H1 (cell line): ENCODE data around the gene SETD9. TPM values are rescaled to one million over a fixed set of nuclear protein-coding genes. Genes with fewer than 3 reads are reported as not detected.

Experiments
- CTCF ChIA-PET: fragments of 300-600 bp; sonication (Branson Sonifier 250); formaldehyde crosslinking; loops from one replicate; lab custom pipeline; 2021; ENCODE audit not compliant: partially characterized antibody; lab: Charles Lee
- POLR2A ChIA-PET: fragments of 300-600 bp; sonication (Branson Sonifier 250); formaldehyde crosslinking; loops from one replicate; lab custom pipeline; 2021; ENCODE audit warnings: inconsistent platforms; ENCODE audit not compliant: partially characterized antibody; lab: Charles Lee
- DNase-seq, 2 experiments: peaks; one replicate each; pipeline versions ENCODE4 v3.0.0 to v3.0.0-alpha.2; 2010 to 2022; ENCODE audit warnings: low spot score in 2 of 2, low read depth in 1 of 2, mixed read lengths in 1 of 2
- FAIRE-seq: peaks from 2 replicates; lab custom pipeline; 2011; peaks lifted over from hg19 to GRCh38; lab: Jason Lieb, UNC
- H2AFZ ChIP-seq: 2 replicates; pipeline ENCODE4 v1.8.1; 2012; ENCODE audit warnings: low read length, inconsistent platforms
- H2AK5ac ChIP-seq: 2 replicates; pipeline ENCODE4 v1.6.1; 2013; ENCODE audit warnings: low read depth, low read length
- H2BK120ac ChIP-seq: replicated peaks from 2 replicates; pipeline ENCODE3; 2013; ENCODE audit warnings: low read depth, low read length, inconsistent platforms
- H2BK12ac ChIP-seq: 2 replicates; pipeline ENCODE4 v1.6.1; 2013; ENCODE audit warnings: low read depth, low read length
- H2BK15ac ChIP-seq: 2 replicates; pipeline ENCODE4 v1.6.1; 2013; ENCODE audit warnings: low read length
- H2BK20ac ChIP-seq: 2 replicates; pipeline ENCODE4 v1.6.1; 2013; ENCODE audit warnings: low read length
- H2BK5ac ChIP-seq: 2 replicates; pipeline ENCODE4 v1.6.1; 2013; ENCODE audit warnings: low read depth, low read length
- H3K14ac ChIP-seq: 2 replicates; pipeline ENCODE4 v1.6.1; 2013; ENCODE audit warnings: inconsistent platforms; ENCODE audit not compliant: insufficient read length
- H3K18ac ChIP-seq: 2 replicates; pipeline ENCODE4 v1.6.1; 2013; ENCODE audit warnings: low read length; ENCODE audit errors: extremely low read depth
- H3K23ac ChIP-seq: 2 replicates; pipeline ENCODE4 v1.6.1; 2013; ENCODE audit warnings: inconsistent platforms; ENCODE audit not compliant: insufficient read length
- H3K23me2 ChIP-seq: 2 replicates; pipeline ENCODE4 v1.6.1; 2013; ENCODE audit warnings: low read depth, low read length
- H3K27ac ChIP-seq: 2 replicates; pipeline ENCODE4 v1.6.1; 2011; ENCODE audit warnings: low read depth, low read length, inconsistent platforms
- H3K27me3 ChIP-seq, 4 experiments: replicated peaks in 1 of 4; 1 replicate in 1 of 4; 2 replicates in 3 of 4; pipeline versions ENCODE4 v1.6.1 to v1.8.1; 2011 to 2013; ENCODE audit warnings: low read length in 3 of 4, mild to moderate bottlenecking in 3 of 4, inconsistent platforms in 2 of 4, mixed read lengths in 2 of 4, moderate library complexity in 1 of 4; ENCODE audit not compliant: control insufficient read depth in 3 of 4, insufficient read depth in 3 of 4; ENCODE audit errors: extremely low read depth in 1 of 4
- H3K36me3 ChIP-seq, 4 experiments: 2 replicates each; pipeline versions ENCODE4 v1.6.1 to v1.8.1; 2011 to 2013; ENCODE audit warnings: mild to moderate bottlenecking in 4 of 4, low read length in 3 of 4, moderate library complexity in 2 of 4, control low read depth in 1 of 4, inconsistent platforms in 1 of 4; ENCODE audit not compliant: insufficient read depth in 4 of 4, control insufficient read depth in 2 of 4
- H3K4ac ChIP-seq: replicated peaks from 2 replicates; pipeline ENCODE3; 2013; ENCODE audit warnings: low read length, low read depth, mixed read lengths, inconsistent platforms; ENCODE audit not compliant: insufficient read length
- H3K4me1 ChIP-seq, 4 experiments: replicated peaks in 1 of 4; 1 replicate in 1 of 4; 2 replicates in 3 of 4; pipeline versions ENCODE4 v1.6.1 to v1.8.1; 2011 to 2013; ENCODE audit warnings: low read length in 3 of 4, inconsistent platforms in 2 of 4, mixed read lengths in 1 of 4; ENCODE audit not compliant: insufficient read depth in 4 of 4, control insufficient read depth in 3 of 4
- H3K4me2 ChIP-seq, 2 experiments: 2 replicates each; pipeline versions ENCODE4 v1.6.1 to v1.8.1; 2011 to 2013; ENCODE audit warnings: low read depth in 2 of 2, low read length in 2 of 2, control low read depth in 1 of 2, inconsistent platforms in 1 of 2, mild to moderate bottlenecking in 1 of 2; ENCODE audit not compliant: insufficient read depth in 1 of 2
- H3K4me3 ChIP-seq, 4 experiments: fragments of 200-600, 300-600 bp in 1 of 4; sonication (generic), shearing (Covaris generic), sonication (Bioruptor Twin) in 1 of 4; 2 replicates each; pipeline versions ENCODE4 v1.5.1 to v1.8.1; 2011 to 2016; ENCODE audit warnings: low read length in 4 of 4, low read depth in 3 of 4, control low read depth in 2 of 4, inconsistent platforms in 2 of 4, mild to moderate bottlenecking in 2 of 4, mixed read lengths in 1 of 4, moderate library complexity in 1 of 4; ENCODE audit not compliant: insufficient read depth in 2 of 4; ENCODE audit errors: extremely low read depth in 1 of 4
- H3K56ac ChIP-seq: replicated peaks from 2 replicates; pipeline ENCODE3; 2013; ENCODE audit warnings: low read depth, mild to moderate bottlenecking, mixed read lengths, low read length, inconsistent platforms; ENCODE audit not compliant: insufficient read length
- H3K79me1 ChIP-seq: 2 replicates; pipeline ENCODE4 v1.6.1; 2013; ENCODE audit warnings: low read depth, low read length, control low read depth
- H3K79me2 ChIP-seq, 2 experiments: 2 replicates each; pipeline versions ENCODE4 v1.6.1 to v1.8.1; 2012 to 2013; ENCODE audit warnings: low read length in 2 of 2, mild to moderate bottlenecking in 2 of 2, inconsistent platforms in 1 of 2; ENCODE audit not compliant: insufficient read depth in 2 of 2, control insufficient read depth in 1 of 2
- H3K9ac ChIP-seq, 4 experiments: replicated peaks in 1 of 4; 1 replicate in 1 of 4; 2 replicates in 3 of 4; pipeline versions ENCODE4 v1.6.1 to v1.8.1; 2011 to 2013; ENCODE audit warnings: low read depth in 3 of 4, low read length in 3 of 4, control low read depth in 2 of 4, mild to moderate bottlenecking in 2 of 4, moderate library complexity in 2 of 4, inconsistent platforms in 1 of 4; ENCODE audit errors: extremely low read depth in 1 of 4
- H3K9me3 ChIP-seq, 2 experiments: 2 replicates each; pipeline versions ENCODE4 v1.6.1 to v1.8.1; 2012 to 2013; ENCODE audit warnings: mild to moderate bottlenecking in 2 of 2, moderate library complexity in 2 of 2, control low read depth in 1 of 2, inconsistent platforms in 1 of 2, low read depth in 1 of 2, low read length in 1 of 2, mixed read lengths in 1 of 2; ENCODE audit not compliant: insufficient read depth in 2 of 2
- H4K20me1 ChIP-seq, 2 experiments: replicated peaks in 1 of 2; 2 replicates each; pipeline versions ENCODE3 to v1.8.1; 2011 to 2013; ENCODE audit warnings: inconsistent platforms in 2 of 2, low read length in 2 of 2, mild to moderate bottlenecking in 1 of 2; ENCODE audit not compliant: insufficient read depth in 2 of 2, control insufficient read depth in 1 of 2
- H4K5ac ChIP-seq: 2 replicates; pipeline ENCODE4 v1.6.1; 2013; ENCODE audit warnings: low read length, low read depth, mixed read lengths, inconsistent platforms; ENCODE audit not compliant: insufficient read length
- H4K8ac ChIP-seq: 2 replicates; pipeline ENCODE4 v1.8.0; 2013; ENCODE audit warnings: mild to moderate bottlenecking, moderate library complexity, low read length, inconsistent platforms; ENCODE audit not compliant: insufficient read depth; ENCODE audit errors: extremely low read depth
- H4K91ac ChIP-seq: replicated peaks from 2 replicates; pipeline ENCODE3; 2013; ENCODE audit warnings: low read length, mixed read lengths, inconsistent platforms; ENCODE audit not compliant: insufficient read length
- CEBPB ChIP-seq: IDR thresholded peaks from 2 replicates; pipeline ENCODE4 v1.6.1; 2012; ENCODE audit warnings: low read depth, low read length
- EZH2 ChIP-seq: fragments of 200-600 bp; sonication (generic); IDR thresholded peaks from 2 replicates; pipeline ENCODE4 v1.7.1; 2012; ENCODE audit warnings: low read depth, mild to moderate bottlenecking, moderate library complexity, low read length, inconsistent platforms; ENCODE audit not compliant: severe bottlenecking
- FOSL1 ChIP-seq: IDR thresholded peaks from 2 replicates; pipeline ENCODE4 v1.6.1; 2011; ENCODE audit warnings: mild to moderate bottlenecking, low read depth, low read length, moderate library complexity; ENCODE audit not compliant: insufficient read depth
- HDAC6 ChIP-seq: IDR thresholded peaks from one replicate; pipeline ENCODE4 v1.7.1; 2012; ENCODE audit warnings: low read depth, mild to moderate bottlenecking, inconsistent platforms, low read length, moderate library complexity
- JUND ChIP-seq: IDR thresholded peaks from 2 replicates; pipeline ENCODE4 v1.6.1; 2011; ENCODE audit warnings: mild to moderate bottlenecking, improper control_type of control experiment, low read length
- KDM4A ChIP-seq: IDR thresholded peaks from one replicate; pipeline ENCODE4 v1.7.1; 2012; ENCODE audit warnings: low read depth, mild to moderate bottlenecking, moderate library complexity, low read length, inconsistent platforms; ENCODE audit not compliant: severe bottlenecking
- NANOG ChIP-seq: IDR thresholded peaks from 2 replicates; pipeline ENCODE4 v1.6.1; 2011; ENCODE audit warnings: low read length, low read depth, mild to moderate bottlenecking, inconsistent platforms; ENCODE audit not compliant: insufficient read depth, poor library complexity, severe bottlenecking
- NRF1 ChIP-seq: IDR thresholded peaks from 2 replicates; pipeline ENCODE4 v1.6.1; 2011; ENCODE audit warnings: mild to moderate bottlenecking, low read depth, low read length, improper control_type of control experiment
- RAD21 ChIP-seq, 2 experiments: IDR thresholded peaks in 1 of 2; conservative IDR thresholded peaks in 1 of 2; 2 replicates each; pipeline ENCODE4 v1.6.1; 2011; ENCODE audit warnings: low read depth in 2 of 2, low read length in 2 of 2, improper control_type of control experiment in 1 of 2, inconsistent platforms in 1 of 2, mild to moderate bottlenecking in 1 of 2, moderate library complexity in 1 of 2
- TAF1 ChIP-seq: IDR thresholded peaks from 2 replicates; pipeline ENCODE4 v1.6.1; 2011; ENCODE audit warnings: mild to moderate bottlenecking, low read depth, low read length
- TEAD4 ChIP-seq: IDR thresholded peaks from 2 replicates; pipeline ENCODE4 v1.6.1; 2012; ENCODE audit warnings: low read depth, low read length, inconsistent platforms, mixed read lengths
- YY1 ChIP-seq: IDR thresholded peaks from 2 replicates; pipeline ENCODE4 v1.6.1; 2011; ENCODE audit warnings: low read depth, mild to moderate bottlenecking, low read length
- WGBS, 2 experiments: shearing (Covaris generic) in 1 of 2; methylation state at CpG; one replicate each; pipeline versions ENCODE4 v1.1.6 to v1.1.7; 2013 to 2015; ENCODE audit warnings: low lambda C conversion rate in 2 of 2, mixed read lengths in 2 of 2, inconsistent platforms in 1 of 2, low coverage in 1 of 2, missing lambda C conversion rate in 1 of 2; ENCODE audit not compliant: insufficient replicate concordance in 2 of 2, insufficient coverage in 1 of 2, insufficient read length in 1 of 2; ENCODE audit errors: extremely low coverage in 1 of 2, missing lambda C conversion rate in 1 of 2; 5-methylcytosine and 5-hydroxymethylcytosine counted together
- polyA plus RNA-seq, 7 experiments: library from polyadenylated mRNA; depleted of rRNA in 3 of 7; stranded (reverse) in 5 of 7; unstranded in 2 of 7; fragments of >200 nt in 5 of 7; fragments of 200-250 nt in 2 of 7; gene quantifications; 1 replicate in 5 of 7; 2 replicates in 1 of 7; 4 replicates in 1 of 7; pipeline versions ENCODE4 v1.2.1 to v1.2.3, GENCODE V29; 2011 to 2013; ENCODE audit warnings: missing spikeins in 2 of 7, mixed read lengths in 2 of 7
- total RNA-seq: library from RNA; stranded (reverse); fragmentation: NEBNext Ultra II Directional; extraction: Animal tissue kit (Norgen Biotek cat#: 25700); gene quantifications from 2 replicates; pipeline ENCODE4 v1.2.1, GENCODE V29; 2021
- TF ChIP-seq, protein P1 (sequence below): IDR thresholded peaks from 2 replicates; pipeline ENCODE4 v1.6.1; 2012; ENCODE audit warnings: inconsistent platforms

SETD9 gene
- total and polyA plus RNA-seq, 2 of the 8 experiments (the other 6 are each of a cell fraction or from before 2014, with no cell fraction given): 4.5 to 11.9 TPM

DNA sequence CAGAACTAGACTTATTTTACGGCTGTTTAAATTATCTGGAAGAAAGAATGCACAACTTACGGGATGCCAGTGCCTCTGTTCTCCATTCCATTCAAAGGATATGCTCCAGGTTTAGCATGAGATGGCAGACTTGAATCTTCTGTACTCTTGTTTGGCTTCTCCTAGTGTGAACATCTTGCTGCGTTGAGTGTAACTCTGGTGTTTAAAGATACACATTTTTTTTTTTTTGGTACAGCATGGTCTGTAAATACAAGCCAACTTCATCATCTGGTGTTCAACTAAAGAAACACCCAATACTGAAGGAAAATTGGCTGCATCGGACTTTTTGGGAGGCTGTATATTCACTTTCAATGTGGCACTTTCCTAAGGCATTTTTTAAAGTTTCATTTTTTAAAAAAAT is 49.9 kb downstream of the SETD9 start:
- no peak overlapping the region for H3K56ac ChIP-seq
- H3K14ac ChIP-seq: no peak overlapping the region
- no peak overlapping the region for H3K27ac ChIP-seq
- no peaks in the 10 kb centered on the region for H3K79me2 ChIP-seq
- no peak overlapping the region for H3K9ac ChIP-seq
- POLR2A ChIA-PET: no interaction called here
- no peak overlapping the region for H2BK120ac ChIP-seq
- no peaks in the 10 kb centered on the region for H3K4me1 ChIP-seq
- no peak overlapping the region for H3K4ac ChIP-seq
- H3K36me3 ChIP-seq: no peaks in the 10 kb centered on the region
- no peak overlapping the region for H4K8ac ChIP-seq
- TF ChIP-seq TAF1 (no peak), HDAC6 (no peak), YY1 (no peak), TEAD4 (no peak), EZH2 (no peak), KDM4A (no peak), RAD21 (IDR thresholded peaks at IDR 0.05 in 1 of 2, conservative IDR thresholded peaks at IDR 0.05 in 1 of 2; ENCODE audit: low read depth in 2 of 2, low read length in 2 of 2) (no peak), JUND (no peak), NANOG (no peak), NRF1 (no peak), CEBPB (no peak), FOSL1 (no peak)
- TF ChIP-seq, protein P1, sequence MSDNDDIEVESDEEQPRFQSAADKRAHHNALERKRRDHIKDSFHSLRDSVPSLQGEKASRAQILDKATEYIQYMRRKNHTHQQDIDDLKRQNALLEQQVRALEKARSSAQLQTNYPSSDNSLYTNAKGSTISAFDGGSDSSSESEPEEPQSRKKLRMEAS: no peak
- no peak overlapping the region for H3K18ac ChIP-seq
- FAIRE-seq (no peak), DNase-seq (no peak)
- H4K91ac ChIP-seq: no peak overlapping the region
- no peaks in the 10 kb centered on the region for H3K79me1 ChIP-seq
- H3K4me3 ChIP-seq: no peak overlapping the region
- CTCF ChIA-PET: interaction anchor here (2.3 kb wide), 1 partner anchor 37 kb away, joined by 7 read pairs; no protein-coding TSS in a partner anchor
- H3K27me3 ChIP-seq: no peaks in the 10 kb centered on the region
- no peaks in the 10 kb centered on the region for H3K23me2 ChIP-seq
- no peak overlapping the region for H2BK12ac ChIP-seq
- H2BK15ac ChIP-seq: no peak overlapping the region
- H3K9me3 ChIP-seq: no peaks in the 10 kb centered on the region
- 85% methylated on average over 4 of the region's 4 CpGs; no CpG with 5 or more reads in 1 of the 2 experiments for WGBS, 2 experiments
- no peak overlapping the region for H2BK20ac ChIP-seq
- H2AFZ ChIP-seq: no peak overlapping the region
- H2BK5ac ChIP-seq: no peak overlapping the region
- no peak overlapping the region for H4K5ac ChIP-seq
- H3K4me2 ChIP-seq: no peak overlapping the region
- no peak overlapping the region for H3K23ac ChIP-seq
- no peaks in the 10 kb centered on the region for H4K20me1 ChIP-seq
- no peak overlapping the region for H2AK5ac ChIP-seq
